Tongue (tissue), 2 donors: ENCODE results near the gene RASSF7. TPM values are rescaled to one million over a fixed set of nuclear protein-coding genes. Genes with fewer than 3 reads are reported as not detected.
"Not testable (repeated sequence)": the region's sequence is repeated elsewhere in the genome, so short reads cannot be mapped to it uniquely, and the experiment has no call there.

Source experiments
- DNase-seq: peaks from one replicate; pipeline ENCODE4 v3.0.0-alpha.2; 2015
- total RNA-seq: library from RNA; depleted of rRNA; stranded (reverse); fragments of >200 nt; gene quantifications from one replicate; pipeline ENCODE4 v1.2.3, GENCODE V29; 2014

The RASSF7 gene
- total RNA-seq, 1 donor from 2014 or later = 7.3 TPM

DNA sequence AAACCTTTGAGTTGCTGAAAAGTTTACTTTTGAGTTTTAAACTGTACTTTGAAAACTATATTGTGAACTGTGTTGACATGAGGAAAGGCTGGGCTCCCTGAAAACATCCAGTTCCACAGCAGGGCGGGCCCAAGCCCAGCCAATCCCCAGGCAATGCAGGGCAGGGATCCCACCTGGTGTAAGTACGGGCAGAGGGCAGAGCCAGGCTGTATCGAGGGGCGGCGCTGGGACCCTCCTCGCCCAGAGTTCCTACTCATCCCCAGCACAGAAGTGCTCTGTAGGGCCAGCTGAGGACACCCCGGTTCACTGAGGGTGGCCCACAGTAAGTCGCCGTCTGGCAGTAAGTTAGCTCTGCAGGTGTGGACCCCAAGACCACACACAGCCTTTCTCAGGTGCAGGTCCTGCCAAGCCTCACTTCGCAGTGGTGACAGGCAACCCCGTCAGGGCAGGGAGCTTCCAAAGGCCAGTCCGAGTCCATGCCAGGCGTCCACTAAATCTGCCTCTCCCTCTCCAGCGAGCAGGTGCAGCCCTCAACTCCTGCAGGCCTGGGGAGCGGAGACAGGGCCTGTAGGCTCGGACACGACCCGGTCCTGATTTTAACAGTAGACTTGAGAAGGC is 6.3 kb downstream of the RASSF7 start:
- no peak for DNase-seq

GRCh38 chr11:567629-568292 is 7.0 kb downstream of the RASSF7 start:
- DNase-seq = no peak

DNA sequence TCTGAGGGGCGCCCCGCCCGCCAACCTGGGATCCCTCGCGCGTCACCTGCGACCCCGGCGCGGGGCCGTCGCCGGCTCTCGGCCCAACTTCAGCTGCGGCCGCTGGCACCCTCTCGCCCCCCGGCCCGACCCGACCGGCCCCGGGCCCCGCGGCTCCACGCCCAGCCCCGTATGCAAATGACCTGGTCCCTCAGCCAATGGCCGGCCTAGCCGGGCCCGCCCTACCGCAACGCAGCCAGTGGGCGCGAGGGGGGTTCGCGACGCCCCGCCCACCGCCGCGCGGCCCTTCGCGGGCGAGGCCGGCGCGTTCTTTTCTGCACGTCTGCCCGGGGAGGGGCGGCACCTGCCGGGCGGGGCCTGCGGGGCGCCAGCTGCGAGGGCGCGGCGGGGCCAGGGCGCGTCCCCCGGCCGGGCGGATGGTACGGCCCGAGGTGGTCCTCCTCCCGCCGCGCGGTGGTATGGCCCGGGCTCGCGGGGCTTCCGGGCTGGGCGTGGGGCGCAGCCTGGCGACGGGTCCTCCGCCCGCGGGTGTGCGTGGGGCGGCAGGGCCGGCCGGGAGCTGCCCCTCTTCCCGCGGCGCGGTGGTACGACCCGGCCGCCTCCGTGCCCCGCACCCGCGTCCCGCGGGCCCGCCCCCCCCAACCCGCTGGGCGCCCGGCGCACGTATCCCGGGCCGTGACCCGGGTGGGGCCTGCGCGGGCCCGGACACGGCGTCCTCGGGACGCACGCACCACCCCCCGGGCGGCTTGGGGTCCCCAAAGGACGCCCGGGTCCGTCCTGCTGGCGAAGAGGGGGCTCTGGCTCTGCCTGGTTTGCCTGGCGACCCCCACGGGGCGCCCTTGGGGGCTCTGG is 7.8 kb downstream of the RASSF7 start:
- peak; percentile 97 for DNase-seq

- peak; percentile 22 for DNase-seq
These were observed 8.6 kb downstream of the RASSF7 start for GRCh38 chr11:569158-569885.

GRCh38 chr11:571802-572185 is 11.0 kb downstream of the RASSF7 start:
- no peak for DNase-seq

- no peak for DNase-seq
These were observed 12.5 kb downstream of the RASSF7 start for GRCh38 chr11:573146-573759.

- not testable (repeated sequence) for DNase-seq
These were observed 13.3 kb downstream of the RASSF7 start for GRCh38 chr11:574031-574570.

GRCh38 chr11:574632-575312 is 14.0 kb downstream of the RASSF7 start:
- no peak for DNase-seq

GRCh38 chr11:575313-575995 is 14.7 kb downstream of the RASSF7 start:
- peak; percentile 40 for DNase-seq

DNA sequence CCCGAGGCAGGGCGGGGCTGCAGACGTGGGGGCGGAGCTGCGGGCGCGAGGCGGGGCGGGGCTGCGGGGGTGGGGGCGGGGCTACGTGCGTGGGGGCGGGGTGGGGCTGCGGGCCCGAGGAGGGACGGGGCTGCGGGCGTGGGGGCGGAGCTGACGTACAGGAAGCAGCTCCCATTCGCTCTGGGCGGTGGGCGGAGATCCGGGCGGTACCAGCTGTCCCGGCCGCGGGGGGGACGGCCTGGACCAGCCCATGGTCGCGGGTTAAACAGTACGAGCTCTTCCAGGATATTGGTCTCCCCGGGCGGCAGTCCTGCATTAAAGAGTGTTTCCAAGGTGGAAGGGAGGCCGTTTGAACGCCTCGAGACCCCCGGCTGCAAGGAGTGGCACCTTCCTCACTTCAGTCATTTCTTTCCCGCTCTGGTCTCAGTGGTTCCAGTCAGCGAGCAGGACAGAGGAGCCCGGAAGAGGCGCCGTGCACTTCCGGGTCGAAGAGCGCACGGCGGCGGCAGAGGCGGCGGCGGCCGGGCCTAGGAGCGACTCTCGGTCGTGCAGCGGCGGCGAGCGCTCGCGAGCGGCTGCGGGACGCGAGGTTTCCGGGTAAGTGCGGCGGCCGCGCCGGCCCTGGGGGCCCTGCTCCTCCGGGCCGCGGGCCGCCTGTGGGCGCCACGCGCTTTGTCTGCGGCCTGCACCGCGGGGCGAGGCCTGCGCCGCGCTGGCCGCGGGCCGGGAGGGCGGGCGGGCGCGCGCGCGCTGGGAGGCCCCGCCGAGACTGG is 15.4 kb downstream of the RASSF7 start, which contains the start of gene PHRF1:
PHRF1 (plus strand) TSS at position 475 of the 773 bp plus-strand sequence. CDS start 5,043 bp downstream, outside the sequence.
- DNase-seq = peak; percentile 98

DNA sequence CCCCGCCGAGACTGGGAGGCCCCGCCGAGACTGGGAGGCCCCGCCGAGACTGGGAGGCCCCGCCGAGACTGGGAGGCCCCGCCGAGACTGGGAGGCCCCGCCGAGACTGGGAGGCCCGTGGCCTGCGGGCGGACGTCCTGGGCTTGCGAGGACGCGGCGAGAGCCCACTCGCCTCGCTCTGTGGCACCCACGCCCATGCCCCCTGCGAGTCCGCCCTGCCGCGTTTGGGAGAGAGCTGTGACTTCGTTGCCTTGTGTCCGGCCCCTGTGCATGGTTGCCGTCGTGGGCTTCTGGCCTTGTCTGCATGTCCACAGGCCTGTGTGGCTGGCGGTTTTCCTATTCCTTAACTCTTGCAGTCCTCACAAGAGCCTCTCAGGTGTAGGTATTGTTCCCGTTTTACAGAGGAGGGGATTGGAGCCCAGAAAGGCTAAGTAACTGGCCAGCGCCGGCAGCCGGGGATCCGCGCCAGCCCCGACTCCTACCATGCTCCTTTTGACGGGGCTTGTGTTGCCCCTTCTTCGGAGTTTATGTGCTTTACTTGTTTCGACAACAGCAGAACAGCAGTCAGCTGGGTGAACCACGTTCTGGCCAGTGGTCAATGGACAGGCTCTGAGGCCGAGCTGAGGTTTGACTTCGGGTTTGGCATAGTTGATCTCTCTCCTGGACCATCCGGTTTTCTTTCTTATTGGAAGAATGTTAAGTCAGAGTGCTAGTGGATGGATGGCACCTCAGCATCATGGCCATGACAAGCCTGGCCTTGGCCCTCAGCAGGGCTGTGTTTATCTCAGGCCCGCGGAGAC is 16.2 kb downstream of the RASSF7 start:
- no peak for DNase-seq

- DNase-seq = no peak
These were observed 16.8 kb downstream of the RASSF7 start for GRCh38 chr11:577611-577894.

GRCh38 chr11:578276-579035 is 17.7 kb downstream of the RASSF7 start:
- DNase-seq = no peak

- DNase-seq = no peak
These were observed 19.2 kb downstream of the RASSF7 start for GRCh38 chr11:579830-580601.

GRCh38 chr11:581342-581741 is 20.6 kb downstream of the RASSF7 start:
- no peak for DNase-seq

- DNase-seq = no peak
These were observed 21.0 kb downstream of the RASSF7 start for GRCh38 chr11:581752-582151.

DNA sequence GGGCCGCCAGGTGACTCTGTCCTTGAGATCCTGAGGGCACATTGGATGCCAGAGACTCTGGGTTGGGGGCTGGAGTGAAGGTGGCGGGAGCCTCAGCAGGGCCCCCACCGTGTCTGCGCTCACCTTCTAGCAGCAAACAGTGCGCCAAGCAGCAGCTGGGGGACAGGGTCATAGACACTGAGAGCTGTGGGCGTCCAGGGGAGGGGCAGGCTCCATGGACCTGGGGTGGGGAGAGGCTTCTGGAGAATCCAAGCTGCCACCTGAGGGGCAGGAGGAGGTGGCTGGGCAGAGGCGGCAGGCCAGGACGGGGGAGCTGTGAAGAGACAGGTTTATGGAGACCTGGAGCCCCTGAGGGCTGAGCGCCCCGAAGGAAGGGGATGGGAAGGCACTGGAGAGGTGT is 23.5 kb downstream of the RASSF7 start:
- no peak for DNase-seq
